Activated T-cell treated with anti-CD3 and anti-CD28 coated beads, Interleukin-2, amount 50 U/mL, for 24 hours (primary cell): ENCODE measurements around the gene CFD.
A peak's percentile ranks its signal among the peaks of the same experiment; 100 is the strongest.

ENCODE experiments used
- DNase-seq: peaks from one replicate; pipeline ENCODE4 v3.0.0-alpha.2; 2020
- H3K27ac Mint-ChIP-seq: 2 replicates; pipeline ENCODE4 v1.8.0; 2020; ENCODE audit warnings: mild to moderate bottlenecking, mixed read lengths
- H3K27me3 Mint-ChIP-seq: 2 replicates; pipeline ENCODE4 v1.8.0; 2020; ENCODE audit warnings: mixed read lengths
- H3K36me3 Mint-ChIP-seq: 2 replicates; pipeline ENCODE4 v1.8.0; 2020; ENCODE audit warnings: low read depth, mixed read lengths
- H3K4me1 Mint-ChIP-seq: 2 replicates; pipeline ENCODE4 v1.8.0; 2020; ENCODE audit warnings: low read depth, mixed read lengths
- H3K4me3 Mint-ChIP-seq: 2 replicates; pipeline ENCODE4 v1.8.0; 2020; ENCODE audit warnings: mild to moderate bottlenecking, moderate library complexity, mixed read lengths
- H3K9me3 Mint-ChIP-seq: 2 replicates; pipeline ENCODE4 v1.8.0; 2020; ENCODE audit warnings: mixed read lengths

CFD gene

GRCh38 chr19:892243-892893 lies 32.9 kb downstream of the CFD start:
- no peak for DNase-seq
- H3K9me3 Mint-ChIP-seq = no peaks in the 10 kb centered on the region
- H3K4me1 Mint-ChIP-seq = peaks cover 19% of the 10 kb centered on the region
- peak overlapping the region; percentile 85 for H3K4me3 Mint-ChIP-seq
- peaks cover 39% of the 10 kb centered on the region for H3K36me3 Mint-ChIP-seq
- H3K27me3 Mint-ChIP-seq = no peaks in the 10 kb centered on the region
- H3K27ac Mint-ChIP-seq = peak overlapping the region; percentile 89

GRCh38 chr19:892894-893689 lies 33.6 kb downstream of the CFD start, which contains the start of the genes MED16 and RNU6-9:
MED16 (minus strand) TSS chr19:893187; CDS start chr19:891131, 2,056 bp downstream.
RNU6-9 (plus strand) TSS chr19:893484.
- peaks cover 41% of the 10 kb centered on the region for H3K36me3 Mint-ChIP-seq
- no peaks in the 10 kb centered on the region for H3K27me3 Mint-ChIP-seq
- peaks cover 19% of the 10 kb centered on the region for H3K4me1 Mint-ChIP-seq
- no peaks in the 10 kb centered on the region for H3K9me3 Mint-ChIP-seq
- peak; percentile 91 for DNase-seq
- peak within 1 kb of the TSS; percentile 100 for H3K27ac Mint-ChIP-seq
- H3K4me3 Mint-ChIP-seq = peak within 1 kb of the TSS; percentile 85

DNA sequence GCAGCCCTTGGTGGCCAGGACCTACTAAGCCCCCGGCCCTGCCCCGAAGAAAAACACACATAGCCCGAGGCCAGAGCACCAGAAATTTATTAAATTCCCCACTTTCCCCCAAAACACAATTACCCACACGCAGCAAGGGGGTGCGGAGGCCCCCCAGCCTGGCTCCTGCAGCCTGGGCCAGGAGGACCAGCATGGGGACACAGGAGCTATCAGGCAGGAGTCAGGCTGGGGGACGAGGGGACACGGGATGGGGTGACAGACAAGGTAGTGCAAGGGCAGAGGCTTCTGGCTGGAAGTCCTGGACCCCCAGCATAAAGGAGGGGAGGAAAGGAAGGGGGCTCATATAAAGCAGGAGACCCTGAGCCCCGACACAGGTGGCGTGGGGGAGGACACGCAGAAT lies 37.0 kb downstream of the CFD start:
- H3K4me3 Mint-ChIP-seq = no peak overlapping the region
- peaks cover 17% of the 10 kb centered on the region for H3K4me1 Mint-ChIP-seq
- H3K9me3 Mint-ChIP-seq = no peaks in the 10 kb centered on the region
- DNase-seq = no peak
- no peaks in the 10 kb centered on the region for H3K27me3 Mint-ChIP-seq
- H3K27ac Mint-ChIP-seq = peak overlapping the region; percentile 29
- H3K36me3 Mint-ChIP-seq = peaks cover 46% of the 10 kb centered on the region

DNA sequence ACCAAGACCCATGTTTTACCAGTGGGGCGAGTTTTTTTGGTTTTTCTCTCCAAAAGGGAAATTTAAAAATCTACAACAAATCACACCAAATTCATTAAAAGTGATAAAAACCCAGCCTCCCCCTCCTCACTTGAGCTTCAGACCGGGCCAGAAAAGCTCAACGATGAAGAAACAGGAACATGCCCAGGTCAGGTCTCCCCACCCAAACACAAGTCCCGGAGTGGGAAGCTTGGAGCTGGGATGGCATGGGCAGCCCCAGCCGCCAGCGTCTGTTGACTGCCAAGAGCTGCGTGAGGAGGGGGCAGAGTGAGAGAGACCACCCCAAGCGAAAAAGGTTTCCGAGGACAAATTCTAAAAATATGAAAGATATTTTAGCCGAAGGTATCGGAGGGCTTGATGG lies 37.5 kb downstream of the CFD start:
- Mint-ChIP-seq H3K9me3 (no peaks in the 10 kb centered on the region), H3K4me1 (peaks cover 18% of the 10 kb centered on the region), H3K27me3 (no peaks in the 10 kb centered on the region), H3K27ac (peak overlapping the region; percentile 29), H3K36me3 (peaks cover 50% of the 10 kb centered on the region), H3K4me3 (no peak overlapping the region)
- no peak for DNase-seq

GRCh38 chr19:897442-898039 lies 38.1 kb downstream of the CFD start:
- H3K4me1 Mint-ChIP-seq = peaks cover 18% of the 10 kb centered on the region

GRCh38 chr19:898663-899062 lies 39.2 kb downstream of the CFD start:
- Mint-ChIP-seq H3K27ac (no peak overlapping the region), H3K4me1 (peaks cover 12% of the 10 kb centered on the region), H3K9me3 (no peaks in the 10 kb centered on the region), H3K27me3 (no peaks in the 10 kb centered on the region), H3K4me3 (no peak overlapping the region), H3K36me3 (peaks cover 58% of the 10 kb centered on the region)
- no peak for DNase-seq

More at GRCh38 chr19:897442-898039, 38.1 kb downstream of the CFD start:
- H3K27ac Mint-ChIP-seq = no peak overlapping the region
- no peak for DNase-seq
- H3K4me3 Mint-ChIP-seq = no peak overlapping the region
- no peaks in the 10 kb centered on the region for H3K9me3 Mint-ChIP-seq
- H3K27me3 Mint-ChIP-seq = no peaks in the 10 kb centered on the region
- peaks cover 54% of the 10 kb centered on the region for H3K36me3 Mint-ChIP-seq

- Mint-ChIP-seq H3K36me3 (peaks cover 64% of the 10 kb centered on the region), H3K4me3 (no peak overlapping the region), H3K27me3 (no peaks in the 10 kb centered on the region), H3K9me3 (no peaks in the 10 kb centered on the region), H3K4me1 (peaks cover 16% of the 10 kb centered on the region), H3K27ac (no peak overlapping the region)
- no peak for DNase-seq
Measured at GRCh38 chr19:899336-900042, 40.0 kb downstream of the CFD start.

DNA sequence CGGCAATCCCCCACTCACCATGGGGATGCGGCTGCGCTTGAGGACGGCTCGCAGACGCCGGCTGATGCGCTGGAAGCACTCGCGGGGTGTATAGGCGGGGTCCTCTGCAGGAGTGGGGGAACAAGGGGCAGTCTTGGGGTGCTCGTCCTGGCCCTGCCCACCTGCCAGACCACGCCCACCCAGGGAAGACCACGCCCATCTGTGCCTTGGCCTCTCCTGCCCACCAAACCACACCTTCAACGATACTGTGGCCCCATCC lies 40.5 kb downstream of the CFD start:
- Mint-ChIP-seq H3K9me3 (no peaks in the 10 kb centered on the region), H3K4me3 (no peak overlapping the region), H3K4me1 (peaks cover 19% of the 10 kb centered on the region), H3K27ac (no peak overlapping the region), H3K36me3 (peaks cover 67% of the 10 kb centered on the region), H3K27me3 (no peaks in the 10 kb centered on the region)
- DNase-seq = no peak

DNA sequence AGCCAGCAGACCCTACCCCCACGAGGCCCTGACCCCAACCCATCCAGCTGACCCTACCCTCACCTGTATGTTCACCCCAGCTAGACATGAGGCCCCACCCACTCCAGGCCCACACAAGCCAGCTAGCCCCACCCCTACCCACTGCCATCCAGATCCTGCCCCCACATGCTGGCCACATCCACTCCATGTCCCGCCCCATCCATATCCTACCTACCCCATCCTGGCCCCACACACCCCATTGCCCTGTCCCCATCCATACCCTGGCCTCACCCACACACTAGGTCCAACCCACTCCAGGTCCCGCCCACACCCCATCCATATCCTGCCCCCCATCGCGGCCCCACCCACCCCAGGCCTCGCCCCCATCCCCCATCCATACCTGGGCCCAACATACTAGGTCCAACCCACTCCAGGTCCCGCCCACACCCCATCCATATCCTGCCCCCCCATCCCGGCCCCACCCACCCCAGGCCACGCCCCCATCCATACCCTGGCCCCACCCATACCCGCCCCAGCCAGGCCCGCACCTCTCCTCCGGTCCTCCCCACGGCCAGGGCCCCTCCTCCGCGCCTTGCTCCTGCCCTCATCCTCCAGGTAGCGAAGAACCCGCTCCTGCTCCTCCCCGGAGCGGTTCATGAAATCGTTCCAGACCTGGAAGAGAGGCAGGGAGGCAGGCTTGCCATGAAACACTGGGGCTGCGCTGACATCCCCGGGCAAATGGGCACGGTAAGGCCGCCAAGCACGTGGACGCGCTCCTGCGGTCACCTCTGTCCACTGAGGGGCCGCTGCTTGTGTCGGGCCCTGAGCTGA lies 41.0 kb downstream of the CFD start:
- Mint-ChIP-seq H3K9me3 (no peaks in the 10 kb centered on the region), H3K27ac (no peak overlapping the region), H3K36me3 (peaks cover 67% of the 10 kb centered on the region), H3K27me3 (no peaks in the 10 kb centered on the region), H3K4me1 (peaks cover 19% of the 10 kb centered on the region), H3K4me3 (no peak overlapping the region)
- DNase-seq = no peak

GRCh38 chr19:901216-902092 lies 42.0 kb downstream of the CFD start:
- Mint-ChIP-seq H3K27ac (no peak overlapping the region), H3K27me3 (no peaks in the 10 kb centered on the region), H3K9me3 (no peaks in the 10 kb centered on the region), H3K4me3 (no peak overlapping the region), H3K36me3 (peaks cover 62% of the 10 kb centered on the region), H3K4me1 (peaks cover 25% of the 10 kb centered on the region)
- DNase-seq = no peak

DNA sequence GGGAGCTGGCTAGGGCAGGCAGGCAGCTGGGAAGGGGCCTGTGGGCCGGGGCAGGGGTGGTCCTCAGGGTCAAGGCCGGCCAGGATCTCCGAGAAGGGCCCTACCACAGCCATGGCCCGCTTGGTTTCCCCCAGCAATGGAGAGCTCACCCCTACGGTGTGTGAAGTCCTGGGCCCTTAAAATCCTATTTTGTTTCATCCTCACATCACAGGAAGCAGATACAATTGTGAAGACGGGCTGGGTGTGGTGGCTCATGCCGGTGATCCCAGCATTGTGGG lies 42.6 kb downstream of the CFD start:
- Mint-ChIP-seq H3K36me3 (peaks cover 57% of the 10 kb centered on the region), H3K9me3 (no peaks in the 10 kb centered on the region), H3K27me3 (no peaks in the 10 kb centered on the region), H3K4me1 (peaks cover 31% of the 10 kb centered on the region), H3K4me3 (no peak overlapping the region), H3K27ac (no peak overlapping the region)
- DNase-seq = no peak

- Mint-ChIP-seq H3K27me3 (no peaks in the 10 kb centered on the region), H3K27ac (peak overlapping the region; percentile 57), H3K4me1 (peaks cover 37% of the 10 kb centered on the region), H3K4me3 (no peak overlapping the region), H3K9me3 (no peaks in the 10 kb centered on the region), H3K36me3 (peaks cover 56% of the 10 kb centered on the region)
- DNase-seq = no peak
Measured at GRCh38 chr19:902446-903226, 43.2 kb downstream of the CFD start.

DNA sequence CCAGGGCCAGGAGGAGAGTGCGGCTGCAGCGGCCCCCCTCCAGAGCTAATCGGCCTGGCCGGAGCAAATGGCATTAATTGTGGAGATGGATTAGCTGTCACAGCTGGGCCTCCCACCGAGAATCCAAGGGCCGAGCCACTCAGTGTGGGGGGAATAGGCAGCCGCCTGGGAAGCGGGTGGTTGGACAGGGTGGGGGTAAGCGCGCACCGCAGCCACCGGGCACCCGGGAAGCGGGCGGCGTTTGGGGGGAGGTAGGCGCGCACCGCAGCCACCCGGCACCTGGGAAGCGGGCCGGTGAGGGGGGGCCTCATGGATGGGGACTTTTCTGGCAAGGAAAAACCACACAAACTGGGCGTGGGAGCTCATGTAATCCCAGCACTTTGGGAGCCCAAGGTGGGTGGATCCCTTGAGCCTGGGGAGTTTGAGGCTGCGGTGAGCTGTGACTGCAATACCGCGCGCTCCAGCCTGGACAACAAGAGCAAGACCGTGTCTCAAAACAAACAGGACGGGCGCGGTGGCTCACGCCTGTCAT lies 43.9 kb downstream of the CFD start:
- Mint-ChIP-seq H3K4me3 (no peak overlapping the region), H3K9me3 (no peaks in the 10 kb centered on the region), H3K36me3 (peaks cover 51% of the 10 kb centered on the region), H3K27ac (no peak overlapping the region), H3K4me1 (peaks cover 43% of the 10 kb centered on the region), H3K27me3 (no peaks in the 10 kb centered on the region)
- no peak for DNase-seq
